Measurements from ENCODE around the gene COX4I1.

Gene COX4I1

DNA sequence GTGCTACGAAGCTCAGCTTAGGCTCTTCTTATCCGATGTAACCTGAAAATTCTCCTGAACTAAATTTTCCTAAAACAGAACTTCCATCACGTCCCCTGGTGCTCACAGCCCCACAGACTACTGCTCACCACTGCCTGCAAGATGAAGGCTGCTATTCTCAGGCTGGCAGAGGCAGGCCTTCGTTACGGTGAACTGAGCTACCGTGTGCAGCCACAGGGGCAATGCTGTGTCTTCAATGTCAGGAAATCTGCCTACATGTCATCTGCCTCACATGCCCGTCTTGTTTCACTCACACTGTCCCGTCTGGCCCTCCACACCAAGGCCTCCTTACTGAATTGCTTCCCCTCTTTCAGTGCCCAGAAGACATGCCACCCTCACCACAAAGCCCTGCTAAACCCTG lies 16.1 kb upstream of the COX4I1 start:
- no peak for DNase-seq (ENCODE audit: low spot score)
- in situ Hi-C loops (cut with MboI; ENCODE audit: low sequenced_read_pairs, unreplicated experiment) = no loop called here
- TF ChIP-seq, protein P1, sequence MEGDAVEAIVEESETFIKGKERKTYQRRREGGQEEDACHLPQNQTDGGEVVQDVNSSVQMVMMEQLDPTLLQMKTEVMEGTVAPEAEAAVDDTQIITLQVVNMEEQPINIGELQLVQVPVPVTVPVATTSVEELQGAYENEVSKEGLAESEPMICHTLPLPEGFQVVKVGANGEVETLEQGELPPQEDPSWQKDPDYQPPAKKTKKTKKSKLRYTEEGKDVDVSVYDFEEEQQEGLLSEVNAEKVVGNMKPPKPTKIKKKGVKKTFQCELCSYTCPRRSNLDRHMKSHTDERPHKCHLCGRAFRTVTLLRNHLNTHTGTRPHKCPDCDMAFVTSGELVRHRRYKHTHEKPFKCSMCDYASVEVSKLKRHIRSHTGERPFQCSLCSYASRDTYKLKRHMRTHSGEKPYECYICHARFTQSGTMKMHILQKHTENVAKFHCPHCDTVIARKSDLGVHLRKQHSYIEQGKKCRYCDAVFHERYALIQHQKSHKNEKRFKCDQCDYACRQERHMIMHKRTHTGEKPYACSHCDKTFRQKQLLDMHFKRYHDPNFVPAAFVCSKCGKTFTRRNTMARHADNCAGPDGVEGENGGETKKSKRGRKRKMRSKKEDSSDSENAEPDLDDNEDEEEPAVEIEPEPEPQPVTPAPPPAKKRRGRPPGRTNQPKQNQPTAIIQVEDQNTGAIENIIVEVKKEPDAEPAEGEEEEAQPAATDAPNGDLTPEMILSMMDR (IDR thresholded peaks at IDR 0.05; ENCODE audit: borderline replicate concordance, control extremely low read depth, extremely low read depth, insufficient read depth, missing control alignments) = no peak

GRCh38 chr16:85784813-85785212 lies 14.7 kb upstream of the COX4I1 start:
- no peak for DNase-seq (ENCODE audit: low spot score)
- in situ Hi-C loops (cut with MboI; ENCODE audit: low sequenced_read_pairs, unreplicated experiment) = no loop called here
- TF ChIP-seq, protein P1 (IDR thresholded peaks at IDR 0.05; ENCODE audit: borderline replicate concordance, control extremely low read depth, extremely low read depth, insufficient read depth, missing control alignments) = no peak

GRCh38 chr16:85785927-85786326 lies 13.6 kb upstream of the COX4I1 start:
- TF ChIP-seq, protein P1 (IDR thresholded peaks at IDR 0.05; ENCODE audit: borderline replicate concordance, control extremely low read depth, extremely low read depth, insufficient read depth, missing control alignments) = no peak
- in situ Hi-C loops (cut with MboI; ENCODE audit: low sequenced_read_pairs, unreplicated experiment) = no loop called here

DNA sequence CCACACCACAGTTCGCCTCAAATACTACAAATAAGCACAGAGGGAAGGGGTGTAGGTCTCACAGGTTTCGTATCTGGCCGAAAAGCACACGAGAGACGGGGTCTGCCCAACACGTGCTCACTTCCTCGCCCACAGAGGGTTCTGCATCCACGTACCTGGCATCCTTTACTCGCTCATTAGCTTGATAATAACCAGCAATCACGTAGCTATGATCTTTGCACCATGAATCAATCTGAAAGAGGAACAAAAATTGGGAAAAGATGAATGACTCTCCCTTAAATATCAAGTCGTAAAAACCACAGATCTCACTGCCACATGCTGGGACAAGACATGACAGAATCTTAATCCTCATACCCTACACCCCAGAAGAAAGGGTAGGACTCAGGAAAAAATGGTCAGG lies 10.7 kb upstream of the COX4I1 start:
- TF ChIP-seq, protein P1 (IDR thresholded peaks at IDR 0.05; ENCODE audit: borderline replicate concordance, control extremely low read depth, extremely low read depth, insufficient read depth, missing control alignments) = no peak
- DNase-seq (ENCODE audit: low spot score) = no peak
- in situ Hi-C loops (cut with MboI; ENCODE audit: low sequenced_read_pairs, unreplicated experiment) = no loop called here

More at GRCh38 chr16:85785927-85786326, 13.6 kb upstream of the COX4I1 start:
- no peak for DNase-seq (ENCODE audit: low spot score)

DNA sequence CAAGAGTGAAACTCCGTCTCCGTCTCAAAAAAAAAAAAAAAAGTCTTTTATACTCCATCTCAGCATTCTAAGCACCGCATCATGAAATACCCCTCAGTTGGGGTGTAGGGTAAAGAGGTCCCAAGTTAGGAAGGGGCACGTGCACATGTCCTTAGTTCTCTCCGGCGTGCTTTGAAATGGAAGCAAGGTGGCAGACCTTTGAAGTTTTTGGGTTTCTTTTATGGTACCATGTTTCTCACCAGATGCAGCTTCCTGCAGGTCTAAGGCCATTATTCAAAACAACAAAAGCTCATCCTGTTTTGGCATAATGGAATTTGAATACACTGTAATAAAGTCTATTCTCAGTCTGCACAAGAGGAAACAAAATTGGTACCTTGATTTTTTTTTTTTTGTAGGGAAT lies 9.7 kb upstream of the COX4I1 start:
- in situ Hi-C loops (cut with MboI; ENCODE audit: low sequenced_read_pairs, unreplicated experiment) = no loop called here

GRCh38 chr16:85793662-85794298 lies 5.7 kb upstream of the COX4I1 start:
- DNase-seq (ENCODE audit: low spot score) = no peak
- TF ChIP-seq, protein P1 (IDR thresholded peaks at IDR 0.05; ENCODE audit: borderline replicate concordance, control extremely low read depth, extremely low read depth, insufficient read depth, missing control alignments) = no peak
- in situ Hi-C loops (cut with MboI; ENCODE audit: low sequenced_read_pairs, unreplicated experiment) = no loop called here

More for the DNA sequence above, 9.7 kb upstream of the COX4I1 start:
- TF ChIP-seq, protein P1 (IDR thresholded peaks at IDR 0.05; ENCODE audit: borderline replicate concordance, control extremely low read depth, extremely low read depth, insufficient read depth, missing control alignments) = no peak
- no peak for DNase-seq (ENCODE audit: low spot score)

Data from GM13976 (cell line).